ENCODE measurements around the gene HNRNPUL2. TPM values are rescaled to one million over a fixed set of nuclear protein-coding genes. Genes with fewer than 3 reads are reported as not detected.
"Not testable (repeated sequence)": the region's sequence is repeated elsewhere in the genome, so short reads cannot be mapped to it uniquely, and the experiment has no call there.

The HNRNPUL2 gene
- 8.0 and 8.5 TPM in 2 replicates for total RNA-seq

GRCh38 chr11:62727165-62727871, at the start of gene HNRNPUL2:
TSS of gene HNRNPUL2 (minus strand) at chr11:62727457. CDS start at chr11:62727156, 301 bp downstream.
- TF ChIP-seq CTCF (conservative IDR thresholded peaks at IDR 0.05; ENCODE audit: low read depth, low read length), result peak; percentile 17
- H3K4me3 ChIP-seq (ENCODE audit: low read depth, low read length), result peak within 1 kb of the TSS; percentile 90
- peak; percentile 74 for DNase-seq (ENCODE audit: low read depth)

GRCh38 chr11:62775646-62776045, 48.4 kb upstream of the HNRNPUL2 start:
- no peak for TF ChIP-seq CTCF (conservative IDR thresholded peaks at IDR 0.05; ENCODE audit: low read depth, low read length)
- no peak for DNase-seq (ENCODE audit: low read depth)
- no peak overlapping the region for H3K4me3 ChIP-seq (ENCODE audit: low read depth, low read length)

GRCh38 chr11:62774407-62774806, 47.1 kb upstream of the HNRNPUL2 start:
- TF ChIP-seq CTCF (conservative IDR thresholded peaks at IDR 0.05; ENCODE audit: low read depth, low read length), result no peak
- no peak for DNase-seq (ENCODE audit: low read depth)

GRCh38 chr11:62771144-62772021, 44.1 kb upstream of the HNRNPUL2 start, which contains the start of gene TAF6L:
TSS of gene TAF6L (plus strand) at chr11:62771396. CDS start at chr11:62775784, 4,388 bp downstream.
- H3K4me3 ChIP-seq (ENCODE audit: low read depth, low read length), result peak within 1 kb of the TSS; percentile 62
- TF ChIP-seq CTCF (conservative IDR thresholded peaks at IDR 0.05; ENCODE audit: low read depth, low read length), result no peak
- peak; percentile 70 for DNase-seq (ENCODE audit: low read depth)

More at GRCh38 chr11:62774407-62774806, 47.1 kb upstream of the HNRNPUL2 start:
- no peak overlapping the region for H3K4me3 ChIP-seq (ENCODE audit: low read depth, low read length)

GRCh38 chr11:62770778-62771143, 43.5 kb upstream of the HNRNPUL2 start:
- H3K4me3 ChIP-seq (ENCODE audit: low read depth, low read length), result peak overlapping the region; percentile 62
- no peak for TF ChIP-seq CTCF (conservative IDR thresholded peaks at IDR 0.05; ENCODE audit: low read depth, low read length)
- no peak for DNase-seq (ENCODE audit: low read depth)

GRCh38 chr11:62760867-62761227, 33.6 kb upstream of the HNRNPUL2 start:
- DNase-seq (ENCODE audit: low read depth), result not testable (repeated sequence)
- H3K4me3 ChIP-seq (ENCODE audit: low read depth, low read length), result peak overlapping the region; percentile 81

Data from epithelial cell of proximal tubule (primary cell).